Fibroblast of peridontal ligament (primary cell): ENCODE results near the gene ADORA2B.
"Not testable (repeated sequence)": the region's sequence is repeated elsewhere in the genome, so short reads cannot be mapped to it uniquely, and the experiment has no call there.

ENCODE experiments used
- DNase-seq: peaks from one replicate; pipeline ENCODE4 v3.0.0-alpha.2; 2010; ENCODE audit errors: extremely low read depth

ADORA2B gene

DNA sequence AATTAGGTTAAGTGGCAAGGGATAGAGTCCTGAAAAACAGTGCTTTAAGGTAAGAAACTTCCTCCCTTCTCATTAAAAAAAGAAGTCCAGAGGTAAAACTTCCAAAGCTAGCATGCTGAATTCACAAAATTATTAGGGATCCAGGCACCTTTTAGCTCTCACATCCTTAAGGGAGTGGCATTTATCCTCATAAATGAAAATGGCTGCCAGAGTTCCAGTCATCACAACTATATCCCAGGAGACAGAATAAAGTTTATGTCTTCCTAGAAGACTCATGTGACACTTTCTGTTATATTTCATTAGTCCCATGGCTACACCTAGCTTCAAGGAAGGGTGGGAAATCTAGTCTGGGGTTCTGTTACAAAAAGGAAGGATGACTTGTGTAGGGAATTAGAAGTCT is 23.3 kb upstream of the ADORA2B start:
- no peak for DNase-seq

DNA sequence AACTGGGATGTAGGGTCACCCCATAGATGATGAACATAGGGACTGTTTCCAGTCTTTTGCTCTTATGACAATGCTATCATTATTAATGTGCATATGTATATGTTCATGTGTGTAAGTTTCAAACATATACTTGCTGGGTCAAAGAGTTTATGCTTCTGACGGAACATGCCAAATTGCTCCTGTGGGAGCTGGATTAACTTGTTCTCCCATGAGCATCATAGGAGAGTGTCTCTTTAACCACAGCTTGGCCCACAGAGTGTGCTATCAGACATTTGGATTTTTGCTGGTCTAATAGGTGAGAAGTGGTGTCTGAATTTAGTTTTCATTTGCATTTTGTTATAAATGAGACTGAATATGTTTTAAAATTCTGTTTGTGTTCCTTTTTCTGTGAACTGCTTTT is 22.3 kb upstream of the ADORA2B start:
- no peak for DNase-seq

DNA sequence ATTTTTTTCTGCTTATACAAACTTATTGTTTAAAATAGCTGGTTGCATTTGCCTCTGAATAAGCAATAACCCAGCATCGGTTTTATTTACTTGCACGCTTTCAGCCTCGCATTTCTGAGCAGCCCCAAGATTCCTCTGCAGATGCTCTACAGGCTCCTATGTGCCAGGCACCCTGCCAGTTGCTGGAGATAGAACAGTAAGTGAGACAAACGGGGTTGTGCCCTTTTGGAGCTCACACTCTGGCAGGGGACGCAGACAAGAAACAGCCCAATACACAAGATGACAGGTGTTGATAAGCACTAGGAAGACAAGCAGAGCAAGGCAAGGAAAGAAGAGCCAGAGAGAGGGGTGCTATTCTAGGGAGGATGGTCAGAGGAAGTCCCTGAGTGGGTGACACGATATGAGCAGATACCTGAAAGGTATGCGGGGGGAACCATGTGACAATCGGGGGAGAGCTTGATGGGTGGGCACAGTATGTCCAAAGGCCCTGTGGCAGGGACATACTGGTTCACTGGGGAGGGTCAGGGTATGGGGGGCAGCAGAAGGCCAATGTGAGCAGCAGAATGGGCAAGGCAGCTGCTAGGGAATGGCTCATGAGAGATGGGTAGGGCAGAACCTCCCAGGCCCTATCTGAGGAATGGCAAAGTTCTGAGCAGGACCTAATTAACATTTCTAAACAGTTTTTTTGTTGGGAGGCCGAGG is 18.7 kb upstream of the ADORA2B start:
- DNase-seq, result no peak

DNA sequence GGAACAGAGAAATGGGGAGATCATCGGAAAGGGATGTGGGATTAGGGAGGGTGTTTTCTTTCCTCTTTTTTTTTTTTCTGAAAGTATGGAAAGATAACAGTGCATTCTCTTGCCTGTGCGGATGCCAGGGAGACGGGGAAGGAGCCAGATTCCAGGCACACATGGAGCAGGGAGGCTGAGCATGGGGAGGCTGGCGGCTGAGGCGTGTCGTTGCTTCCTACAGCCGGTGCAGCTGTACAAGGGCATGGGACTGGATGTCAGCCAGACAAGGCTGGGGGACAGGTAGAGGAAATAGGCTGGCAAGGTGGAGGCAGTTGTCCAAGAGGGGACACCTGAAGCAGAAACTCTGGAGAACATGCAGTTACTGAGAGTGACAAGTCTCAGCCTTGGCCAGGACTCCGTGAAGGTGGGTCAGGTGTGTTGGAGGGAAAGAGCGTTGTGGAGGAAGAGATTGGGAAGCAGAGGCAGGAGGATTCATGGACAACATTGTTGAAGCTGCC is 16.6 kb upstream of the ADORA2B start:
- no peak for DNase-seq

DNA sequence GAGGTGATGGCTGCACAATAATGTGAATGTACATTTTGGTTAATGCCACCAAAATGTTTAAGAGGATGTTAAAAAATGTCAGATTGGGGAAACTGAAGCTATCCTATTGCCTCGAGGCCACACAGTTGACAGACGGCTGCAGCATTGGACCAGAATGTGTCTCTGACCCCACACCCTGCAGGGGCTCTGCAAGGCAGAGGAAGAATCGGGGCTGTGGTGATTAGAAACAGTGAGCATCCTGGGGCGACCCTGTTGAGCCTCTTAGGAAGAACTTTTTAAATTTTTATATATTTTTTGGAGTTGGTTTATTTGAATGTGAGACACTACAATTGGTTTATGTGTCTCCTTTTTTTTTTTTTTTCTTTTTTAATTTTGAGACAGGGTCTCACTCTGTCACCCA is 15.0 kb upstream of the ADORA2B start:
- DNase-seq, result no peak

DNA sequence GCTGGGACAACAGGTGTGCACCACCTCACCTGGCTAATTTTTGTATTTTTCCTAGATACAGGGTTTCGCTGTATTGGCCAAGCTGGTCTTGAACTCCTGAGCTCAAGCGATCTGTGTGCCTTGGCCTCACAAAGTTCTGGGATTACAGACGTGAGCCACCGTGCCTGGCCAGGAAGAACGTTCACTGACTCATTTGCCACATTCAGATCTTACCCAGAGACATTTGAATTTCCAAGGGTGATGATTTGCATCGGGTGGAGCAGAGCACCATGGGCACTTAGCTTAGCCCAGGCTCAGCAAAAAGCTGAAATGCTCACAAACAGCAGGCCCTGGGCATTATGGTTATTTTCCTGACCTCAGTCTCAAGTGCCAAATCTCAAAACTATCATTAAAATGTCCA is 14.5 kb upstream of the ADORA2B start:
- DNase-seq, result no peak

DNA sequence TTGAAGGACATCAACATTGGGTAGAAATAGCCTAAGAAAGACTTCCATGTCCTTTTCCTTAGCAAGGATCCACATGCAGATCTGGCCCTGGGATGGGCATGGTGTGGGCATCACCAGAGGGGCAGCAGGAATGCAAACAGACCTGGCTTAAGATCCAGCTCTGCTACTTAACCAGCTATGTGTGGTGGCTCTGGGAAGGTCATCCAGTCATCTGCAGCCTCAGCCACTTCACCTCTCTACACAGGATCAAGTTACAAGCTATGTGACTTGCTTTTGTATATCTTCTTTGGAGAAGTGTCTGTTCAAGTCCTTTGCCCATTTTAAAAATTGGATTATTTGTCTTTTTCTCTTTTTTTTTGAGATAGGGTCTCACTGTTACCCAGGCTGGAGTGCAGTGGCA is 13.5 kb upstream of the ADORA2B start:
- no peak for DNase-seq

DNA sequence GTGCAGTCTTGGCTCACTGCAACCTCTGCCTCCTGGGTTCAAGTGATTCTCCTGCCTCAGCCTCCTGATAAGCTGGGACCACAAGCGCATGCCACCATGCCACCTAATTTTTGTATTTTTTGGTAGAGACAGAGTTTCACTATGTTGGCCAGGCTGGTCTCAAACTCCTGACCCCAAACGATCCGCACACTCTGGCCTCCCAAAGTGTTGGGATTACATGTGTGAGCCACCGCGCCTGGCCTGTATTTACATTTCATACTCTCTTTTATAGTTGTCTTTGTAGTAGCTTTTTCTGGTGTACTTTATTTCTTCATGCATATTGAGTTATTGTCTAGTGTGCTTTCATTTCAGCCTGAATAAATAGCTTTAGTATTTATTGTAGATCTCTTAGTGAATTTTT is 10.1 kb upstream of the ADORA2B start:
- no peak for DNase-seq

DNA sequence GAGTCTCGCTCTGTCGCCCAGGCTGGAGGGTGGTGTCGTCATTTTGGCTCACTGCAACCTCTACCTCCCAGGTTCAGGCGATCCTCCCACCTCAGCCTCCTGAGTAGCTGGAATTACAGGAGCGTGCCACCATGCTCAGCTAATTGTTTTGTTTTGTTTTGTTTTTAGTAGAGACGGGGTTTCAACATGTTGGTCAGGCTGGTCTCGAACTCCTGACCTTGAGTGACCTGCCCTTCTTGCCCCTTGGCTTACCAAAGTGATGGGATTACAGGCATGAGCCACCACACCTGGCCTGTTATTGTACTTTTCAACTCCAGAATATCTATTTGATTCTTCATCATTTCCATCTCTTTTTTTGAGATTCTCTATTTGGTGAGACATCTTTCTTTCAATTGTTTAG is 9.0 kb upstream of the ADORA2B start:
- DNase-seq, result no peak

DNA sequence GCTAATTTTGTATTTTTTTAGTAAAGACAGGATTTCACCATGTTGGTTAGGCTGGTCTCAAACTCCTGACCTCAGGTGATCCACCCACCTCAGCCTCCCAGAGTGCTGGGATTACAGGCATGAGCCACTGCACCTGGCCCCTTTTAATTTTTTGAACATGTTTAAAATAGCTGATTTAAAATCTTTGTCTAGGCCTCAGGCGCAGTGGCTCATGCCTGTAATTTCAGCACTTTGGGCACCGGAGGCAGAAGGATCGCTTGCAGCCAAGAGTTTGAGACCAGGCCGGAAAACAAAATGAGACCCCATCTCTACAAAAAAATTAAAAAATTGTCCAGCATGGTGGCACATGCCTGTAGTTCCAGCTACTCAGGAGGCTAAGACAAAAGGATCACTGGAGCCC is 8.4 kb upstream of the ADORA2B start:
- DNase-seq, result not testable (repeated sequence)

DNA sequence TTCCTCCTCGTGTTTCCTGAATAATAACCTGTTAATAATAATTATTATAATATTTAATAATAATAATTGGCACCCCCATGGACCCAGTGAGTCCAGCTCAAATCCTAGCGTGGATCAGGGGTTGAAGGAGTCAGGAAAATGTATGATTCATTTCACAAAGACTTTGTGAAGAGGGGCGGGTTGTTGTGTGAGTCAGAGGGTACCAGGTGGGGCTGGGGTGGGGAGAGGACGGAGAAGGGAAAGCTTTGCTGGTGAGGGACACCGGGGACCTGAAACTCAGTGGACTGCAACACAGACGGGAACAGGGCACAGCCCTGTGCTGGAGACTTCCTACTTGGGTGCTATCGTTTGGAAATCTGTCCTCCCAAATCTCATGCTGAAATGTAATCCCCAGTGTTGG is 3.1 kb upstream of the ADORA2B start:
- no peak for DNase-seq

DNA sequence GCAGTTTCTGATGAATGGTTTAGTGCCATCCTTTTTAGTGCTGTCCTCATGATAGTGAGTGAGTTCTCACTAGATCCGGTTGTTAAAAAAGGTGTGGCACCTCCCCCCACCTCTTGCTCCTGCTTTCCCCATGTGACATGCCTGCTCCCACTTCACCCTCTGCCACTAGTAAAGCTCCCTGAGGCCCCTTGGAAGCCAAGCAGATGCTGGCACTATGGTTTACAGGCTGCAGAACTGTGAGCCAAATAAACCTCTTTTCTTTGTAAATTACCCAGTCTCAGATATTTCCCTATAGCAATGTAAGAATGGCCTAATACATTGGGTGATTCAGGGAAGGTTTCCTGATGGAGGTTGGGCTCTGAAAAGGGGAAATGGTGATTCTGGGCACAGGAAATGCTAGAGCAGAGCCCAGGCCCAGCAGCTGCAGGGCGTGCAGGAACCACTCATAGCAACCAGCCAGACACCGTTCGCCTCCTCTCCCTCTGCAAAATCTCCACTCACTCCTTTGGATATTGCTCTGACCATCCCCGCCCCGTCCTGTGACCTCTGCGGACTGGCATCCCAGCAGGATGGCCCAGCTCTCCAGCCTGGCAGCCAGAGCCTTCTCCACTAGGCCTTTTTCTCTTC is 2.6 kb upstream of the ADORA2B start:
- no peak for DNase-seq

DNA sequence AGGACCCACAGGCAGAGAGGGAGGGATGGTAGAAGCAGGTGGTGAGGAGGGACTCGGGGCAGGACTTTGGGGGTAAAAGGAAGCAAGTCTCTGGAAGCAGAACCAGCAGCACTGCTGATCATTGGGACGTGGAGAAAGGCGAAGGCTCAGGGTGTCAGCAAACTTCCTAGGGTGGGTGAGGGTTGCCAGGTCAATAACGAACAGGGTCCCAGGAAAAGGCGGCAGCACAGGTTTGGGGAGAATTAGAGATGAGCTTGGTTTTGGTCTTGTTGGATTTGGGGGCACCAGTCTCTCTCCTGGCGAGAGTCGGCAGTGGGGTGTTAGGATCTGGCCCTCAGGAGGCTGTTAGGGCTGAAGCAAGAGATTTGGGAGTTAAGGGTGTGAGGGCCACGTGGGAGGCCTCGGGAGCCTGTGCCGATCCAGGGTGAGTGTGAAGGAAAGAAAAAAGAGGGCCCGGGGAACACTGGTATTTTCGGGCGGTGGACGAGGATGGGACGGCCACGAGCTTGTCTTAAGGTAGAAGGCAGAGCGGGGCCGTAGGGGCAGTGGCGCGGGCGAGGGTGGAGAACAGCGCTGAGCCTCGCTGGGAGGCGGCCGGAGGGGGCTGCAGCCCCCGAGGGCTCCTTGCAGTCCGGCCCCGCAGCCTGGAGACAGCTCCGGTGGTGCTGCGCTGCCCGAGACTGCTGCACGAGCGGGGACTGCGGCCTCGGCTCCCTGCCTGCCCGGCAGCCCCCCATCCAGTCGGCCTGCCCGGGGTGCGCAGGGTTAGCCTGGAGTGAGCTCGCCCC is 765 bp upstream of the ADORA2B start:
- no peak for DNase-seq

DNA sequence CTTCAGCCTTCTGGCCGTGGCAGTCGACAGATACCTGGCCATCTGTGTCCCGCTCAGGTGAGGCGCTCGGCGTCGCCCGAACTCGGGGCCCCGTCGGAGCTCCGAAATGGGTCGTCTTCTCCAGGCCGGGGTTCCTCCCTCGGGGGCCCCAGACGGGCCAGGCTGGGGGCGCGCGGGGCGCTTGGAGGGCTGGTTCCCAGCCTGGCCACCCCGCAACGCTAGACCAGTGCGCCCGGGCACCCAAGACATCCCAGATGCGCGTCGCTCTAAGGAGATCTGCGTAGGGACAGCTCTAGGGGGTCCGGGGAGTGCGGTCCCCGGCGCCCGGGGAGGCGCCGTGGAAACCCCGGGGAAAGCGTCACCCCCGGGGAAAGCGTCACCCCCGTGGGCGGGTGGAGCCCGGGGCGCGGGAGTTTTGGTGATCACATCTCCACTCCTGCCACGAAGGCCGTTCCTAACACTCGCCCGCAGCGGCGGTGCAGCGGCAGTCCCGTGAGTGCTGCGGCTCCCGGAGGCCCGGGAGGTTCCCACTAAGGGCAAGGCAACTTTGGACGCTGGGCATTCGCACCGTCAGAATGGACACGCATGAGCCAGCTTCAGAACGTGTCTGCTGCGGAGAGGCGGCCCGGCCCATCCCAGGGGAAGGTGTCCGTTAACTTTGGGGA is 729 bp downstream of the ADORA2B start:
- no peak for DNase-seq

DNA sequence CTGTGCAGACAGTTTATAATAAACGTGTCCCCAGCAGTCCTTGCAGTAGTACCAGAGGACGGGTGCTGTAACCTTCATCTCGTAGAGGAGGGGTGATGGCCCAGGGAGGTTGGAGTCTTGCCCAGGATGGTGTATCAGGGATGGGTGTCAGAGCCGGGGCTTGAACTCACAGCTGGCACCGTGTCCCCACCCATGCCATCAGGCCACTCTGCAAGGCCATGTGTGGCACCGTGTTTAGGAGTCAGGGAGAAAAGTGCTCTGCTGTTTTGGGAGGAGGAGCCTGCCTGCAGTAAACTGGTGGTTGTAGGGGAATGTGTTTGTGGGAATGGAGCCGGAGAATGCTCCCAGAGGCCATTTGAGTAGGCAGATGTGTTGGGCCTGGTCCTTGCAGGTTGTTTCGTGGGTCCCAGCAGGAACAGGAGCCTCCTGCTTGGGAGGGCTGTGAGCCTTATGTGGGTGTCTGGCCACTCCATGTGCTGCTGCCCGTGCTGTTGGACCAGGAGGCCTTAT is 1.7 kb downstream of the ADORA2B start:
- DNase-seq, result peak; percentile 23

DNA sequence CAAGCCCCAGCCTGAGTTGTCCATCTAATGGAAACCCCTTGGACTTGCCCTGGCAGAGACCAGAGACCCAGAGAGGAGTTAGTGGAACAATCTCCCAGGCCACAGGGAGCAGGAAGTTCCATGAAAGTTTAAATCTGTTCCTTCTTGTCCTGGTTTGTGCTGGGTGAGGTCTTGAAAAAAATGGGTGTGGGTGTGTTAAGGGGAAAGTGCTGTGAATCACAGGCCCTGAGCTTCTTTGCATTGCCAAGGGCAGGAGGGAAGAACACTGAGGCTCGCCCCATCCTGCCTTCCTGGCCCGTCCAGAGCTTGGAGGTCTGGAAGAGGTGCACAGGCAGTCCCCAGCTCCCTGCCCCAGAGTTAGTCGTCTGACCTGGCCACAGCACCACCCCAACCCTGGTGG is 2.3 kb downstream of the ADORA2B start:
- peak; percentile 29 for DNase-seq

DNA sequence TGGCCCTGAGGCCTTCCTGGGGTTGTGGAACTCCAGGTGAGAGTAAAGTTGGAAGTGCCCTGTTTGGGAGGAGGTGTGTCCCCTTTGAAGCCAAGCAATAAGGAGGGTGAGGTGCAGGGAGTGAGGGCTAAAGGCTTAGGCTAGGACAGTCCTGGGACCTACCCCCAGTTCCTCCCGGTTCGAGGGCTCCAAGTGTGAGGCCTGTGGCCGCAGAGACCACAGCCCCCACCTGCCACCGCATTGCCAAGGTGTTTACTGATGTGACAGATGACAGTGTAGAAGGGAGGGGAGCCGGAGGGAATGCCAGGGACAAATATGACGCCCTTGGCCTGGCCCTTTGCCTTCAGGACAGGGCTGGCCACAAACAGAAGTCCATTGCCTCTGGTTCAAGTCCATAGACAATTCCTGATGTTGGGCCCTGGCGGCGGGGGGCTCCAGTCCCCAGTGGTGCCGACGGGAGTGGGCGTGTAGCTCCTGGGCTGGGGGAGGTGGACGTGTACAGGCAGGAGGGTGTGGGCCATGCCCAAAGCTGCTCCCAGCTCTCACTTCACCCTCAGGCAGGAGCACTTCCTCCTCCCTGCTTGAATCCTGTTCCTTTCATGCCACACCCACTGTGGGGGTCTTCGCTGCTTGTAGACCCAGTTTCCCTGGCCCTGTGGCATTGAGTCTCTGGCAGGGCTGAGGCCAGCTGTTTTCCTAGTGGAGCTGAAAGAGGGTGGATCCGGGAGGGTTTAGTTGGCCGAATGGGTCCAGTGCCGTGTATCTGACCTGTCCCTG is 3.2 kb downstream of the ADORA2B start:
- DNase-seq, result no peak

DNA sequence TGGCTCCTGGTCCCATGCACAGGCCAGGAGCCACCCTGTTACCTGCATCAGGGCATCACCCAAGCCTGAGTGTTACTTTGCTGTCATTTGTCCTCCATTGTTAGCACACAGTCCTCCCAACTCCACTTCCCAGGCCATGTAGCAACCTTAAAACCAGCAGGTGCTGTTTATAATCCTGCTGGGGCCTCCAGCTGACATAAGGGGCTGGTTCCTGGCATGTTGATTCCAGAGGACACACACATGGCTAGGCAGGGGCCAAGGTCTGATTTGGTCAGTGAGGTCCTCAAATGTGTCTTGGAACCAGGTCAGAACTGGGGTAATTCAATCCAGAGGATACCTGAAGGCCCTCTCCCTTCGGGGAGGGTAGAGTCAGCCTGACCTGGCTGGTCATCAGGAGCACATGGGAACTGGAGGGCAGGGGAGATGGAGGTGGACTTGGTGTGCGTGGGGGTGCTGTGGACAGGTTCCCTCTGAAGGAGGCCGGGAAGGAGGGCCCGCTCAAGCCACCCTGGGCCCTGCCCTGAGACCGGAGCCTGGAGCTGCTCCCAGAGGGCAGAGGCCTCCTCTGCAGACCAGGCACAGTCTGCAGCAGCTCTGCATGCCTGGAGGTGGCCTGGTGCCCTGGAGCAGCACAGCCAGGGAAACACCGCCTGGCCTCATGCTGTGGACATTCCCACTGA is 6.6 kb downstream of the ADORA2B start:
- no peak for DNase-seq

DNA sequence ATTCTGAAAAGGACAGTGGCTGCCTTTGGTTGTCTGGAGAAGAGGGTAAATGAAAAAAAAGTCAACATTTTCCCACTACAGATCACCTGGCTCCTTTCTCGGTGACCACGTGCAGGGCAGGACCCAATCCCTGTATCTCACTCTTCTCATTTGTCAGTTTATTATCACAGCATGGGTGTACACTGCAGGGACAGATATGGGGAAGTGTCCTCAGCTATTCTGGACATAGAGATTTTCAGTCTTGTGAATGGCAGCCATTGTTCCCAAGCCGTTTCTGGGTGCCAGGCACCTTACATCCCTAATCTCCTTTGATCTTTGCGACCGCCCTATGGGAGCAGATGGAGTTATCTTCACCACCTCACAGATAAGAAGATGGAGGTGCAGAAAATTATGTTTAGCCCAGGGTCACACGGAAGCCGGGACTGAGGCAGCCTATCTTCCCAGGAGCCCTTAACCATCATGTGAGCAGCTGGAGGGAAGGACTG is 7.2 kb downstream of the ADORA2B start:
- DNase-seq, result no peak

DNA sequence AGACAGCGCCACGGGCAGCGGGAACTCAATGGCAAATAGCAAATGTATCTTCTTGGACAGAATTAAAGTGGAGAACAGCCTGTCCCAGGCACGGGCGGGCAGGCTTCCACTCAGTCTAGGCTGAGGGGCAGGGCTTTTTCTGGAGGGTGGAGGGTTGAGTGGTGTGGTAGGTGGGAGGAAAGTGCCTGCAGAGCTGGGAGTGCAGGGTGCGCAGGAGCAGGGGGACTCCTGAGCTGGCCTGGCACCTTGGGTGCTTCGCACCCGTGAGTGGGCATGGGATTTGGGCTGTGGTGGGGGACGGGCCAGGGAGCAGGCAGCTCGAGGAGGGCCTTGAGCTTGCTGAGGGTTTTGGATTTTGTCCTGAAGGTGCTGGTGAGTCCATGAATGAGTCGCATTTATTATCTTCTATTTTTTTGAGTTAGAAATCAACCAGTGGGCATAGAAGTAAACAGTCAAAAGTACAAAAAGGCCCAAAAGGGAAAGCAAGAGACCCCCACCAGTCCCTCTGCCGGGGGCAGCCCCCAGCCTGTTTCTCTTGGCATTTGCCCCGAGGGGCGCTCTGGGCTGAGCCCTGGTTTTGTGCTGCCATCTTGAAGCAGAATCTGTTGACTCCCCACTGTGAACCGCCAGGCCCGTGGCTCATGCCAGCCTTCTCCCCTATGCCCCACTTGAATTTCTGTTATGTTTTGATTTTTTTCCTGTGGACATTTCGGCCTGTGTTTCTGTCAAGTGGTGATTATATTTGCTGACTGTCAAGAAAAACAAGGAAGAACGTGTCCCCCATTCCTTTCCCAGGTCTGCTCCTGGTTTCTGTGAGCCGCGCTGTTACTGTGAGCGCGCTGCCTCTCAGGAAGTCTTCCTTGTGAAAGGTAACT is 8.2 kb downstream of the ADORA2B start:
- no peak for DNase-seq
